ENCODE measurements around the gene SYT17.
A peak's percentile ranks its signal among the peaks of the same experiment; 100 is the strongest.

SYT17 gene

DNA sequence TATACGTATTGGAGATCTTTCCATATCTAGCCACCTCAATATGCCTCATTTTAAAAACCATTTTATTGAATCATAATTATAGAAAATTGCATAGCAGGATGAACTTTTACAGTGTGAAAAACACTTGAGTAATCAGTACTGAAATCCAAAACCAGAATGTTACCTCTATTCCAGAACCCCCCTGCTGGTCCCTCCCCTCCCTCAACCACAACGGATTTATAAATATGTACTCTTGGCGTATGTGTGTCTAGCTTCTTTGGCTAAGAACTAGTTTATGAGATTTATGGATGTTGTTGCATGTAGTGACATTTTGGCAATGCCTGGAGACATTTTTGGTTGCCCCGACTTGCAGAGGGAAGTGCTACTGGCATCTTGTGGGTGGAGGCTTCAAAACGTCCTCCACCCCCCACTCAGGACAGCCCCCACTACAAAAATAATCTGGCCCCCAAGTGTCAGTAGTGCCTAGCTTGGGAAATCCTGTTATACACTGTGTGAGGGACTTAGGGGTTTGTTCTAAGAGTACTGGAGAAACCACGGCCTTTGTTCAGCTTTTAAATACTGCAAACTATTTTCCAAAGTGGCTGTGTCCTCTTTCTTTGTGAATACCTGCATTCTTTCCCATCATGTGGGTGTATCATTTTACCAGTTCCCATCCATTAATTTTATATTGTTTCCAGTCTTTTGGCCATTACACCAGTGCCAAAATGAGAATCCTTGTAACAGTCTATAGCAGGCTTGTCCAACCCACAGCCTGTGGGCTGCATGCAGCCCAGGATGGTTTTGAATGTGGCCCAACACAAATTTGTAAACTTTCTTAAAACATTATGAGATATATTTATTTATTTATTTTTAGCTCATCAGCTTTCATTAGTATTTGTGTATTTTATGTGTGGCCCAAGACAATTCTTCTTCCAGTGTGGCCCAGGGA, 30.6 kb upstream of the SYT17 start (continued):
- TF ChIP-seq, protein P1, sequence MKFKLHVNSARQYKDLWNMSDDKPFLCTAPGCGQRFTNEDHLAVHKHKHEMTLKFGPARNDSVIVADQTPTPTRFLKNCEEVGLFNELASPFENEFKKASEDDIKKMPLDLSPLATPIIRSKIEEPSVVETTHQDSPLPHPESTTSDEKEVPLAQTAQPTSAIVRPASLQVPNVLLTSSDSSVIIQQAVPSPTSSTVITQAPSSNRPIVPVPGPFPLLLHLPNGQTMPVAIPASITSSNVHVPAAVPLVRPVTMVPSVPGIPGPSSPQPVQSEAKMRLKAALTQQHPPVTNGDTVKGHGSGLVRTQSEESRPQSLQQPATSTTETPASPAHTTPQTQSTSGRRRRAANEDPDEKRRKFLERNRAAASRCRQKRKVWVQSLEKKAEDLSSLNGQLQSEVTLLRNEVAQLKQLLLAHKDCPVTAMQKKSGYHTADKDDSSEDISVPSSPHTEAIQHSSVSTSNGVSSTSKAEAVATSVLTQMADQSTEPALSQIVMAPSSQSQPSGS (tag by site-specific recombination; IDR thresholded peaks at IDR 0.05; ENCODE audit: low read depth) = 0 out of 2 replicates have a peak, but pooled peaks have one; percentile 15
- TF ChIP-seq ZSCAN16 (tag by site-specific recombination; IDR thresholded peaks at IDR 0.05) (no peak), ZBTB1 (tag by site-specific recombination; IDR thresholded peaks at IDR 0.05) (peak; percentile 37; the same call in 1 of the 2 replicates), ZNF514 (tag by site-specific recombination; IDR thresholded peaks at IDR 0.05) (no peak), ZBTB21 (tag by site-specific recombination; IDR thresholded peaks at IDR 0.05) (0 out of 2 replicates have a peak, but pooled peaks have one; percentile 19), ZBTB17 (tag by site-specific recombination; IDR thresholded peaks at IDR 0.05) (no peak), ZNF76 (tag by site-specific recombination; IDR thresholded peaks at IDR 0.05; ENCODE audit: borderline replicate concordance, low read depth) (no peak), ZFHX2 (tag by site-specific recombination; conservative IDR thresholded peaks at IDR 0.05) (no peak), KLF10 (tag by site-specific recombination; IDR thresholded peaks at IDR 0.05) (peak; percentile 61), ZNF311 (tag by site-specific recombination; IDR thresholded peaks at IDR 0.05; ENCODE audit: borderline replicate concordance) (no peak), ZNF2 (tag by site-specific recombination; IDR thresholded peaks at IDR 0.05) (peak; percentile 1; the same call in 1 of the 2 replicates), ZNF280C (tag by site-specific recombination; IDR thresholded peaks at IDR 0.05) (no peak), OSR2 (tag by site-specific recombination; IDR thresholded peaks at IDR 0.05) (peak; percentile 92), HOXD13 (CRISPR knock-in tag; IDR thresholded peaks at IDR 0.05; ENCODE audit: borderline replicate concordance) (0 out of 2 replicates have a peak, but pooled peaks have one; percentile 24), ZBTB8A (tag by site-specific recombination; IDR thresholded peaks at IDR 0.05) (no peak), ZNF335 (tag by site-specific recombination; conservative IDR thresholded peaks at IDR 0.05) (peak; percentile 33), GLIS2 (tag by site-specific recombination; IDR thresholded peaks at IDR 0.05) (no peak), YY2 (tag by site-specific recombination; IDR thresholded peaks at IDR 0.05) (no peak), BCL11A (tag by site-specific recombination; IDR thresholded peaks at IDR 0.05; ENCODE audit: low read depth) (peak; percentile 35; the same call in 1 of the 2 replicates), ZNF677 (tag by site-specific recombination; IDR thresholded peaks at IDR 0.05) (no peak), ZNF114 (tag by site-specific recombination; IDR thresholded peaks at IDR 0.05) (no peak), KLF1 (tag by site-specific recombination; IDR thresholded peaks at IDR 0.05) (peak; percentile 27; the same call in 1 of the 2 replicates), ZXDB (tag by site-specific recombination; IDR thresholded peaks at IDR 0.05) (peak; percentile 13; the same call in 1 of the 2 replicates), ZNF175 (tag by site-specific recombination; IDR thresholded peaks at IDR 0.05) (no peak), ZNF624 (tag by site-specific recombination; IDR thresholded peaks at IDR 0.05) (no peak), ZNF629 (tag by site-specific recombination; IDR thresholded peaks at IDR 0.05) (peak; percentile 85)
- TF ChIP-seq, protein P2, sequence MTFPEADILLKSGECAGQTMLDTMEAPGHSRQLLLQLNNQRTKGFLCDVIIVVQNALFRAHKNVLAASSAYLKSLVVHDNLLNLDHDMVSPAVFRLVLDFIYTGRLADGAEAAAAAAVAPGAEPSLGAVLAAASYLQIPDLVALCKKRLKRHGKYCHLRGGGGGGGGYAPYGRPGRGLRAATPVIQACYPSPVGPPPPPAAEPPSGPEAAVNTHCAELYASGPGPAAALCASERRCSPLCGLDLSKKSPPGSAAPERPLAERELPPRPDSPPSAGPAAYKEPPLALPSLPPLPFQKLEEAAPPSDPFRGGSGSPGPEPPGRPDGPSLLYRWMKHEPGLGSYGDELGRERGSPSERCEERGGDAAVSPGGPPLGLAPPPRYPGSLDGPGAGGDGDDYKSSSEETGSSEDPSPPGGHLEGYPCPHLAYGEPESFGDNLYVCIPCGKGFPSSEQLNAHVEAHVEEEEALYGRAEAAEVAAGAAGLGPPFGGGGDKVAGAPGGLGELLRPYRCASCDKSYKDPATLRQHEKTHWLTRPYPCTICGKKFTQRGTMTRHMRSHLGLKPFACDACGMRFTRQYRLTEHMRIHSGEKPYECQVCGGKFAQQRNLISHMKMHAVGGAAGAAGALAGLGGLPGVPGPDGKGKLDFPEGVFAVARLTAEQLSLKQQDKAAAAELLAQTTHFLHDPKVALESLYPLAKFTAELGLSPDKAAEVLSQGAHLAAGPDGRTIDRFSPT (tag by site-specific recombination; IDR thresholded peaks at IDR 0.05) = no peak; the same call in 1 of the 2 replicates
- TF ChIP-seq, protein P3, sequence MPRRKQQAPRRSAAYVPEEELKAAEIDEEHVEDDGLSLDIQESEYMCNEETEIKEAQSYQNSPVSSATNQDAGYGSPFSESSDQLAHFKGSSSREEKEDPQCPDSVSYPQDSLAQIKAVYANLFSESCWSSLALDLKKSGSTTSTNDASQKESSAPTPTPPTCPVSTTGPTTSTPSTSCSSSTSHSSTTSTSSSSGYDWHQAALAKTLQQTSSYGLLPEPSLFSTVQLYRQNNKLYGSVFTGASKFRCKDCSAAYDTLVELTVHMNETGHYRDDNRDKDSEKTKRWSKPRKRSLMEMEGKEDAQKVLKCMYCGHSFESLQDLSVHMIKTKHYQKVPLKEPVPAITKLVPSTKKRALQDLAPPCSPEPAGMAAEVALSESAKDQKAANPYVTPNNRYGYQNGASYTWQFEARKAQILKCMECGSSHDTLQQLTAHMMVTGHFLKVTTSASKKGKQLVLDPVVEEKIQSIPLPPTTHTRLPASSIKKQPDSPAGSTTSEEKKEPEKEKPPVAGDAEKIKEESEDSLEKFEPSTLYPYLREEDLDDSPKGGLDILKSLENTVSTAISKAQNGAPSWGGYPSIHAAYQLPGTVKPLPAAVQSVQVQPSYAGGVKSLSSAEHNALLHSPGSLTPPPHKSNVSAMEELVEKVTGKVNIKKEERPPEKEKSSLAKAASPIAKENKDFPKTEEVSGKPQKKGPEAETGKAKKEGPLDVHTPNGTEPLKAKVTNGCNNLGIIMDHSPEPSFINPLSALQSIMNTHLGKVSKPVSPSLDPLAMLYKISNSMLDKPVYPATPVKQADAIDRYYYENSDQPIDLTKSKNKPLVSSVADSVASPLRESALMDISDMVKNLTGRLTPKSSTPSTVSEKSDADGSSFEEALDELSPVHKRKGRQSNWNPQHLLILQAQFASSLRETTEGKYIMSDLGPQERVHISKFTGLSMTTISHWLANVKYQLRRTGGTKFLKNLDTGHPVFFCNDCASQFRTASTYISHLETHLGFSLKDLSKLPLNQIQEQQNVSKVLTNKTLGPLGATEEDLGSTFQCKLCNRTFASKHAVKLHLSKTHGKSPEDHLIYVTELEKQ (tag by site-specific recombination; IDR thresholded peaks at IDR 0.05; ENCODE audit: borderline replicate concordance) = peak; percentile 36; the same call in 1 of the 2 replicates
- TF ChIP-seq, protein P4, sequence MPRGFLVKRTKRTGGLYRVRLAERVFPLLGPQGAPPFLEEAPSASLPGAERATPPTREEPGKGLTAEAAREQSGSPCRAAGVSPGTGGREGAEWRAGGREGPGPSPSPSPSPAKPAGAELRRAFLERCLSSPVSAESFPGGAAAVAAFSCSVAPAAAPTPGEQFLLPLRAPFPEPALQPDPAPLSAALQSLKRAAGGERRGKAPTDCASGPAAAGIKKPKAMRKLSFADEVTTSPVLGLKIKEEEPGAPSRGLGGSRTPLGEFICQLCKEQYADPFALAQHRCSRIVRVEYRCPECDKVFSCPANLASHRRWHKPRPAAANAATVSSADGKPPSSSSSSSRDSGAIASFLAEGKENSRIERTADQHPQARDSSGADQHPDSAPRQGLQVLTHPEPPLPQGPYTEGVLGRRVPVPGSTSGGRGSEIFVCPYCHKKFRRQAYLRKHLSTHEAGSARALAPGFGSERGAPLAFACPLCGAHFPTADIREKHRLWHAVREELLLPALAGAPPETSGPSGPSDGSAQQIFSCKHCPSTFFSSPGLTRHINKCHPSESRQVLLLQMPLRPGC (tag by site-specific recombination; IDR thresholded peaks at IDR 0.05) = peak; percentile 73
